Measurements from ENCODE around the gene GPR18. TPM values are rescaled to one million over a fixed set of nuclear protein-coding genes. Genes with fewer than 3 reads are reported as not detected.

The GPR18 gene
- total and polyA plus RNA-seq, 9 of the 15 experiments (the other 6 are each of a cell fraction or from before 2014, with no cell fraction given), result 0.75 TPM; not detected in 8

GRCh38 chr13:99265821-99266426, 7.7 kb upstream of the GPR18 start (continued):
- TF ChIP-seq RAD21 (CRISPR knock-in tag; conservative IDR thresholded peaks at IDR 0.05 in 1 of 2, IDR thresholded peaks at IDR 0.05 in 1 of 2) (peak; percentile 57 to 72), MCM2 (IDR thresholded peaks at IDR 0.05; ENCODE audit: low read depth) (no peak), NFATC3 (IDR thresholded peaks at IDR 0.05) (no peak), BRCA1 (IDR thresholded peaks at IDR 0.05) (no peak), BRCA1 (CRISPR knock-in tag; IDR thresholded peaks at IDR 0.05) (no peak), SIX5 (IDR thresholded peaks at IDR 0.05; ENCODE audit: borderline replicate concordance in 1 of 2, insufficient read depth in 1 of 2, low read depth in 1 of 2, low read length in 2 of 2) (no peak), ZNF146 (CRISPR knock-in tag; IDR thresholded peaks at IDR 0.05; ENCODE audit: unreplicated experiment) (no peak), TEAD1 (CRISPR knock-in tag; IDR thresholded peaks at IDR 0.05) (no peak), DNMT1 (IDR thresholded peaks at IDR 0.05) (no peak), NCOA4 (IDR thresholded peaks at IDR 0.05; ENCODE audit: partially characterized antibody) (no peak), NR3C1 (CRISPR knock-in tag; IDR thresholded peaks at IDR 0.05) (no peak)
